ENCODE data around the gene PSMD9. TPM values are rescaled to one million over a fixed set of nuclear protein-coding genes. Genes with fewer than 3 reads are reported as not detected.

PSMD9 gene
- total and polyA plus RNA-seq, 2 experiments from 2014 or later = 93.7 to 129 TPM

GRCh38 chr12:121933522-121934308 is 45.1 kb downstream of the PSMD9 start:
- no peaks in the 10 kb centered on the region for H3K79me2 ChIP-seq (ENCODE audit: insufficient read depth)
- no peak overlapping the region for H3K4me3 ChIP-seq
- H3K27ac ChIP-seq = no peak overlapping the region
- H3K9me2 ChIP-seq (ENCODE audit: insufficient read depth) = no peaks in the 10 kb centered on the region
- no peaks in the 10 kb centered on the region for H3K9me3 ChIP-seq (ENCODE audit: low read depth)
- H3K9ac ChIP-seq = no peak overlapping the region
- H3K4me1 ChIP-seq (ENCODE audit: insufficient read depth) = no peaks in the 10 kb centered on the region
- no peaks in the 10 kb centered on the region; the same call in 1 of the 2 replicates for H3K36me3 ChIP-seq (ENCODE audit: low read depth)
- TF ChIP-seq EZH2 (IDR thresholded peaks at IDR 0.05; ENCODE audit: insufficient read depth, poor library complexity, severe bottlenecking) = no peak
- TF ChIP-seq EZH2phosphoT487 (IDR thresholded peaks at IDR 0.05; ENCODE audit: insufficient read depth, low read depth) = no peak
- no peak overlapping the region for H3K4me2 ChIP-seq (ENCODE audit: unreplicated experiment)
- H3K27me3 ChIP-seq (replicated peaks; ENCODE audit: insufficient read depth) = no peaks in the 10 kb centered on the region
- no peak overlapping the region for H2AFZ ChIP-seq
- WGBS, 2 experiments (ENCODE audit: low coverage in 1 of 2, low lambda C conversion rate in 2 of 2, missing lambda C conversion rate in 2 of 2) = 93 to 97% methylated on average over 17 of the region's 17 CpGs
- H4K20me1 ChIP-seq (ENCODE audit: insufficient read depth) = no peaks in the 10 kb centered on the region
- no peak for DNase-seq
- in situ Hi-C loops (cut with MboI) = no loop called here
- H3F3A ChIP-seq (ENCODE audit: insufficient read depth) = no peaks in the 10 kb centered on the region

- DNase-seq = no peak
- no peaks in the 10 kb centered on the region for H4K20me1 ChIP-seq (ENCODE audit: insufficient read depth)
- H3K9me3 ChIP-seq (ENCODE audit: low read depth) = no peaks in the 10 kb centered on the region
- no peak overlapping the region for H3K4me3 ChIP-seq
- H3K27me3 ChIP-seq (replicated peaks; ENCODE audit: insufficient read depth) = no peaks in the 10 kb centered on the region
- in situ Hi-C loops (cut with MboI) = no loop called here
- H3K9ac ChIP-seq = no peak overlapping the region
- no peak overlapping the region for H2AFZ ChIP-seq
- H3K27ac ChIP-seq = no peak overlapping the region
- no peaks in the 10 kb centered on the region for H3K9me2 ChIP-seq (ENCODE audit: insufficient read depth)
- no peaks in the 10 kb centered on the region for H3K79me2 ChIP-seq (ENCODE audit: insufficient read depth)
- TF ChIP-seq EZH2 (IDR thresholded peaks at IDR 0.05; ENCODE audit: insufficient read depth, poor library complexity, severe bottlenecking) (no peak), EZH2phosphoT487 (IDR thresholded peaks at IDR 0.05; ENCODE audit: insufficient read depth, low read depth) (no peak)
- no peaks in the 10 kb centered on the region for H3K4me1 ChIP-seq (ENCODE audit: insufficient read depth)
- H3K36me3 ChIP-seq (ENCODE audit: low read depth) = no peaks in the 10 kb centered on the region; the same call in 1 of the 2 replicates
- H3F3A ChIP-seq (ENCODE audit: insufficient read depth) = no peaks in the 10 kb centered on the region
- no peak overlapping the region for H3K4me2 ChIP-seq (ENCODE audit: unreplicated experiment)
- WGBS, 2 experiments (ENCODE audit: low coverage in 1 of 2, low lambda C conversion rate in 2 of 2, missing lambda C conversion rate in 2 of 2) = 97 to 98% methylated on average over 2 of the region's 2 CpGs
Measured at GRCh38 chr12:121934309-121934664, 45.7 kb downstream of the PSMD9 start.

DNA sequence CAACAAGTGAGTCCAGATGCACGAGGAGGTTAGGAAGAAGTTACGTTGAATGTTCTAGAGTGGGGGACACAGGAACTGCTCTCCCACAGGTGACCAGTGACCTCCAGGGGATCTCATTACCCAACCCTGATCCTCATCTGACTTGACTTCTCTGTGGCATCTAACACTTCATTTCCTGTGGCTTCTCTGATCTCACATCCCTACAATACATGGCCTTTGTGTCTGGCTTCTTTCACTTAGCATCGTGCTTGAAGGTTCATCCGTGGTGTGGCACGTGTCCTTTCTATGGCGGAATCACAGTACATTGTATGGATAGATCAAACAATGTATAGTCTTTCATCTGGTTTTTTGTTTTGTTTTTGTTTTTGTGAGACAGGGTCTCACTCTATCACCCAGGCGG is 49.1 kb downstream of the PSMD9 start:
- no peaks in the 10 kb centered on the region; the same call in 1 of the 2 replicates for H3K4me1 ChIP-seq (ENCODE audit: insufficient read depth)
- no peak overlapping the region for H3K4me2 ChIP-seq (ENCODE audit: unreplicated experiment)
- DNase-seq = no peak
- no peaks in the 10 kb centered on the region for H4K20me1 ChIP-seq (ENCODE audit: insufficient read depth)
- no peaks in the 10 kb centered on the region for H3K27me3 ChIP-seq (replicated peaks; ENCODE audit: insufficient read depth)
- H3K9me3 ChIP-seq (ENCODE audit: low read depth) = no peaks in the 10 kb centered on the region
- H3F3A ChIP-seq (ENCODE audit: insufficient read depth) = no peaks in the 10 kb centered on the region
- no peaks in the 10 kb centered on the region for H3K9me2 ChIP-seq (ENCODE audit: insufficient read depth)
- TF ChIP-seq EZH2phosphoT487 (IDR thresholded peaks at IDR 0.05; ENCODE audit: insufficient read depth, low read depth) (no peak), EZH2 (IDR thresholded peaks at IDR 0.05; ENCODE audit: insufficient read depth, poor library complexity, severe bottlenecking) (no peak)
- H3K9ac ChIP-seq = no peak overlapping the region
- in situ Hi-C loops (cut with MboI) = no loop called here
- H3K27ac ChIP-seq = no peak overlapping the region
- no peak overlapping the region for H2AFZ ChIP-seq
- no peaks in the 10 kb centered on the region; the same call in 1 of the 2 replicates for H3K36me3 ChIP-seq (ENCODE audit: low read depth)
- WGBS, 2 experiments (ENCODE audit: low coverage in 1 of 2, low lambda C conversion rate in 2 of 2, missing lambda C conversion rate in 2 of 2) = 88 to 95% methylated on average over 7 of the region's 7 CpGs
- no peak overlapping the region for H3K4me3 ChIP-seq
- H3K79me2 ChIP-seq (ENCODE audit: insufficient read depth) = no peaks in the 10 kb centered on the region

GRCh38 chr12:121939186-121939585 is 50.6 kb downstream of the PSMD9 start:
- H3K4me1 ChIP-seq (ENCODE audit: insufficient read depth) = no peaks in the 10 kb centered on the region; the same call in 1 of the 2 replicates
- H3K27ac ChIP-seq = no peak overlapping the region
- H3K79me2 ChIP-seq (ENCODE audit: insufficient read depth) = no peaks in the 10 kb centered on the region
- H3K9me2 ChIP-seq (ENCODE audit: insufficient read depth) = no peaks in the 10 kb centered on the region
- H3F3A ChIP-seq (ENCODE audit: insufficient read depth) = no peaks in the 10 kb centered on the region
- H4K20me1 ChIP-seq (ENCODE audit: insufficient read depth) = no peaks in the 10 kb centered on the region
- no peak for DNase-seq
- no peaks in the 10 kb centered on the region; the same call in 1 of the 2 replicates for H3K36me3 ChIP-seq (ENCODE audit: low read depth)
- 92 to 99% methylated on average over 7 of the region's 7 CpGs for WGBS, 2 experiments (ENCODE audit: low coverage in 1 of 2, low lambda C conversion rate in 2 of 2, missing lambda C conversion rate in 2 of 2)
- H3K4me2 ChIP-seq (ENCODE audit: unreplicated experiment) = no peak overlapping the region
- H3K4me3 ChIP-seq = no peak overlapping the region
- no peaks in the 10 kb centered on the region for H3K27me3 ChIP-seq (replicated peaks; ENCODE audit: insufficient read depth)
- H3K9me3 ChIP-seq (ENCODE audit: low read depth) = no peaks in the 10 kb centered on the region
- H2AFZ ChIP-seq = no peak overlapping the region
- TF ChIP-seq EZH2 (IDR thresholded peaks at IDR 0.05; ENCODE audit: insufficient read depth, poor library complexity, severe bottlenecking) (no peak), EZH2phosphoT487 (IDR thresholded peaks at IDR 0.05; ENCODE audit: insufficient read depth, low read depth) (no peak)
- no peak overlapping the region for H3K9ac ChIP-seq
- in situ Hi-C loops (cut with MboI) = no loop called here

All from GM23248 (cell line).